Stimulated activated memory B cell treated with anti-CD40 and anti-IgM and Interleukin-4, amounts not matched to agents 10 μg/mL and 1 μg/mL and 100 μg/mL, for 72 hours (primary cell): ENCODE measurements around the gene TBC1D2.
"Not testable (repeated sequence)": the region's sequence is repeated elsewhere in the genome, so short reads cannot be mapped to it uniquely, and the experiment has no call there.

Experiments used
- ATAC-seq: fragments of 150-1000 bp; cut with Tn5 transposase; 2 replicates; pipeline ENCODE4 v1.10.0; 2021
- H3K27ac Mint-ChIP-seq: one replicate; pipeline ENCODE4 v1.8.0; 2022; ENCODE audit warnings: mild to moderate bottlenecking, mixed read lengths
- H3K27me3 Mint-ChIP-seq: one replicate; pipeline ENCODE4 v1.8.0; 2022; ENCODE audit warnings: mixed read lengths
- H3K36me3 Mint-ChIP-seq: one replicate; pipeline ENCODE4 v1.8.0; 2022; ENCODE audit warnings: mixed read lengths
- H3K4me1 Mint-ChIP-seq: one replicate; pipeline ENCODE4 v1.8.0; 2022; ENCODE audit warnings: mixed read lengths
- H3K4me3 Mint-ChIP-seq: one replicate; pipeline ENCODE4 v1.8.0; 2022; ENCODE audit warnings: mild to moderate bottlenecking, moderate library complexity, mixed read lengths
- H3K9me3 Mint-ChIP-seq: one replicate; pipeline ENCODE4 v1.8.0; 2022; ENCODE audit warnings: mixed read lengths

Gene TBC1D2

GRCh38 chr9:98185021-98185567 lies 70.4 kb downstream of the TBC1D2 start:
- peaks cover 18% of the 10 kb centered on the region for H3K4me1 Mint-ChIP-seq
- ATAC-seq: no peak
- no peak overlapping the region for H3K27ac Mint-ChIP-seq

GRCh38 chr9:98184326-98184725 lies 71.1 kb downstream of the TBC1D2 start:
- ATAC-seq: no peak
- Mint-ChIP-seq H3K9me3 (no peaks in the 10 kb centered on the region), H3K4me1 (peaks cover 19% of the 10 kb centered on the region), H3K27me3 (no peaks in the 10 kb centered on the region), H3K36me3 (no peaks in the 10 kb centered on the region), H3K27ac (no peak overlapping the region), H3K4me3 (no peak overlapping the region)

More at GRCh38 chr9:98185021-98185567, 70.4 kb downstream of the TBC1D2 start:
- no peaks in the 10 kb centered on the region for H3K27me3 Mint-ChIP-seq
- H3K4me3 Mint-ChIP-seq: no peak overlapping the region
- H3K36me3 Mint-ChIP-seq: no peaks in the 10 kb centered on the region
- no peaks in the 10 kb centered on the region for H3K9me3 Mint-ChIP-seq

- no peak overlapping the region for H3K4me3 Mint-ChIP-seq
- peaks cover 19% of the 10 kb centered on the region for H3K4me1 Mint-ChIP-seq
- no peaks in the 10 kb centered on the region for H3K9me3 Mint-ChIP-seq
- no peaks in the 10 kb centered on the region for H3K27me3 Mint-ChIP-seq
- H3K27ac Mint-ChIP-seq: no peak overlapping the region
- no peak for ATAC-seq
- H3K36me3 Mint-ChIP-seq: no peaks in the 10 kb centered on the region
Measured at GRCh38 chr9:98182889-98183599, 72.4 kb downstream of the TBC1D2 start.

- H3K27me3 Mint-ChIP-seq: no peaks in the 10 kb centered on the region
- no peak overlapping the region for H3K4me3 Mint-ChIP-seq
- ATAC-seq: no peak
- H3K4me1 Mint-ChIP-seq: peaks cover 19% of the 10 kb centered on the region
- H3K27ac Mint-ChIP-seq: no peak overlapping the region
- no peaks in the 10 kb centered on the region for H3K36me3 Mint-ChIP-seq
- no peaks in the 10 kb centered on the region for H3K9me3 Mint-ChIP-seq
Measured at GRCh38 chr9:98182069-98182820, 73.2 kb downstream of the TBC1D2 start.

GRCh38 chr9:98181746-98182068 lies 73.7 kb downstream of the TBC1D2 start:
- H3K9me3 Mint-ChIP-seq: no peaks in the 10 kb centered on the region
- H3K36me3 Mint-ChIP-seq: no peaks in the 10 kb centered on the region
- ATAC-seq: no peak
- H3K4me1 Mint-ChIP-seq: peaks cover 19% of the 10 kb centered on the region
- H3K27ac Mint-ChIP-seq: no peak overlapping the region
- H3K27me3 Mint-ChIP-seq: no peaks in the 10 kb centered on the region
- no peak overlapping the region for H3K4me3 Mint-ChIP-seq

- Mint-ChIP-seq H3K4me3 (no peak overlapping the region), H3K9me3 (no peaks in the 10 kb centered on the region), H3K27me3 (no peaks in the 10 kb centered on the region), H3K27ac (no peak overlapping the region), H3K4me1 (peaks cover 19% of the 10 kb centered on the region), H3K36me3 (no peaks in the 10 kb centered on the region)
- ATAC-seq: no peak
Measured at GRCh38 chr9:98180996-98181395, 74.5 kb downstream of the TBC1D2 start.

- Mint-ChIP-seq H3K36me3 (no peaks in the 10 kb centered on the region), H3K4me1 (peaks cover 13% of the 10 kb centered on the region), H3K27me3 (no peaks in the 10 kb centered on the region), H3K4me3 (no peak overlapping the region), H3K9me3 (no peaks in the 10 kb centered on the region), H3K27ac (no peak overlapping the region)
- ATAC-seq: no peak
Measured at GRCh38 chr9:98178874-98179850, 76.3 kb downstream of the TBC1D2 start.

- no peak for ATAC-seq
- Mint-ChIP-seq H3K27ac (no peak overlapping the region), H3K4me3 (no peak overlapping the region), H3K36me3 (no peaks in the 10 kb centered on the region), H3K27me3 (no peaks in the 10 kb centered on the region), H3K4me1 (peaks cover 12% of the 10 kb centered on the region), H3K9me3 (no peaks in the 10 kb centered on the region)
Measured at GRCh38 chr9:98176391-98177259, 78.8 kb downstream of the TBC1D2 start.

- Mint-ChIP-seq H3K36me3 (no peaks in the 10 kb centered on the region), H3K27ac (no peak overlapping the region), H3K27me3 (no peaks in the 10 kb centered on the region), H3K4me3 (no peak overlapping the region), H3K9me3 (no peaks in the 10 kb centered on the region), H3K4me1 (peaks cover 7% of the 10 kb centered on the region)
- ATAC-seq: no peak
Measured at GRCh38 chr9:98175762-98176161, 79.7 kb downstream of the TBC1D2 start.

GRCh38 chr9:98175028-98175569 lies 80.3 kb downstream of the TBC1D2 start:
- Mint-ChIP-seq H3K4me1 (peaks cover 3% of the 10 kb centered on the region), H3K27ac (no peak overlapping the region), H3K9me3 (no peaks in the 10 kb centered on the region), H3K4me3 (no peak overlapping the region), H3K36me3 (no peaks in the 10 kb centered on the region), H3K27me3 (no peaks in the 10 kb centered on the region)
- ATAC-seq: no peak

- not testable (repeated sequence) for ATAC-seq, H3K36me3 Mint-ChIP-seq, H3K27ac Mint-ChIP-seq, H3K27me3 Mint-ChIP-seq, H3K9me3 Mint-ChIP-seq, H3K4me3 Mint-ChIP-seq, H3K4me1 Mint-ChIP-seq
Measured at GRCh38 chr9:98174502-98174918, 80.9 kb downstream of the TBC1D2 start.

- Mint-ChIP-seq H3K27me3 (no peaks in the 10 kb centered on the region), H3K9me3 (no peaks in the 10 kb centered on the region), H3K36me3 (no peaks in the 10 kb centered on the region), H3K27ac (no peak overlapping the region), H3K4me1 (peaks cover 18% of the 10 kb centered on the region), H3K4me3 (no peak overlapping the region)
- ATAC-seq: no peak
Measured at GRCh38 chr9:98173181-98173580, 82.3 kb downstream of the TBC1D2 start.

- no peak overlapping the region for H3K4me3 Mint-ChIP-seq
- no peak overlapping the region for H3K27ac Mint-ChIP-seq
- ATAC-seq: no peak
- H3K36me3 Mint-ChIP-seq: no peaks in the 10 kb centered on the region
- peaks cover 18% of the 10 kb centered on the region for H3K4me1 Mint-ChIP-seq
- no peaks in the 10 kb centered on the region for H3K27me3 Mint-ChIP-seq
- H3K9me3 Mint-ChIP-seq: no peaks in the 10 kb centered on the region
Measured at GRCh38 chr9:98172604-98173003, 82.8 kb downstream of the TBC1D2 start.
